ENCODE results near the gene PLAA. TPM values are rescaled to one million over a fixed set of nuclear protein-coding genes. Genes with fewer than 3 reads are reported as not detected.
A peak's percentile ranks its signal among the peaks of the same experiment; 100 is the strongest.

The PLAA gene
- 10 to 100 TPM; 32.2 to 32.3 TPM for total RNA-seq

DNA sequence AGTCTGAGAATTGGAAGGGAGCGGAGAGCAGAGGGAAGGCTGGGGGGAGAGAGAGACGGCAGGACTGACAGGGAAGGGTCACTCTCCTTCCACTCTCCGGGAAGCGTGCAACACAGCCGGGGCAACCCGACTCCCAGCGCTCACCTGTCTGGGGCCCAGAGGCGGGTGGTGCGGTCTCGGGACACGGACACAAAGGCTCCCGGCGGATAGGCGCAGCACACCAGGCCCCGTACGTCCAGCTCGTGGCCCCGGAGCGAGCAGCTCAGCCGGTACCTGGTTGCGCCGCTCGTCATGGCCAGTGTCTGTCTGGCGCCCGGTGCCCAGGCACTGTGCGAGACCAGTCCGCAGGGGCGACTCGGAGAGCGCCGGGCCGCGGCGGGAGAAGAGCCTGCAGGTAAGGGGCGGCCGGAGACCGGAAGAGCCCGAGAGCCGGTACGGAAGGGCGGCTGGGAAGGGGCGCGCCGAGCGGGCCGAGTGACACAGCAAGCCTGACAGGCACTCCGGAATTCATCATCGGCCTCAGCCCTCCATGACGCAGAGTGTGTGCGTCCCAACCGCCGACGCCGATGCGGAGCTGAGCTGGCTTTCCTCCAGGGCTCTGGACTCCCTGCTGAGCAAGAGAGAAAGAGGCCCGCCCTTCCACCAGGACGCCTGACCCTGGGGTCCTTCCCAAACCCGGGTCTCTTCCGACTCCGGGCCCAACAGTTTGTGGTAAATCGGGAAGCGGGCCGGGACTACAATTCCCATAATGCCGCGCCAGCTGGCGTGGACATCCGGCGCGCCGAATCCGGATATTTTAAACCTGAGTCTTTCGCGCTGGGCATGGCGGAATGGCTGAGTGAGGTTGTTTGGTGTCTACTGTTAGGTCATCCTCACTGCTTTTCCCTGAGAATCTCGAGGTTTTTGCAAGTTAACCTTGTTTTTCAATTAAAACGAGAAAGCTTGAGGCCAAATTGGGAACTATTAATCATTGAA, at the start of gene PLAA:
Gene PLAA, minus strand, starts transcription at position 490 of the 975 bp plus-strand sequence. Its CDS starts 197 bp downstream, at position 293.
- CTCF ChIA-PET = interaction anchor here (0.7 to 1.6 kb wide), 2 partner anchors 55 to 116 kb away, joined by 3 to 5 read pairs; partner anchors contain the start of gene CAAP1

DNA sequence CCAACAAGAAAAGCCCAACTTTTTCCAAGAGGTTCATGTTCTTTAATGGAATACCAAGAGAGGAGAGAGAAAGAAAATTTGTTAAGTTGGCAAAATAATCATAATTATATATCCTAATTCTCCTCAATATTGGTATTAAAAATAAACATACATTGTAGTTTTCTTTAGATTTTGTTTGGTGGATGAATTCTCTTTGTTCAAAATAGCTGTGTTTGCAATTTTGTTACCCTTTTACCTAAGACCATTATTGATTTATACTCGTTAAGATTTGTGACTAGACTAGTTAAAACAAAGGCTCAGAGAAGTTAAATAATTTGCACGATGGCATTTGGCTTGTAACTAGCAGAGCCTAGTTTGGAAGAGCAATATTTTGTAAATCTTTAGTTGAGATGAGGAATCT, 48.8 kb upstream of the PLAA start:
- Mint-ChIP-seq H3K27me3 (no peaks in the 10 kb centered on the region), H3K4me1 (ENCODE audit: low read depth) (no peaks in the 10 kb centered on the region), H3K36me3 (no peaks in the 10 kb centered on the region), H3K27ac (no peak overlapping the region), H3K4me3 (no peak overlapping the region), H3K9me3 (no peaks in the 10 kb centered on the region)
- intact Hi-C loops (cut with micrococcal nuclease) = no loop called here
- ChIA-PET CTCF (no interaction called here), POLR2A (no interaction called here)
- no peak for DNase-seq

More for the DNA sequence above, at the start of gene PLAA:
- peak; percentile 91 for DNase-seq
- Mint-ChIP-seq H3K4me3 (peak within 1 kb of the TSS; percentile 90), H3K9me3 (no peaks in the 10 kb centered on the region), H3K27me3 (peaks cover 5% of the 10 kb centered on the region), H3K36me3 (peaks cover 17% of the 10 kb centered on the region), H3K27ac (peak within 1 kb of the TSS; percentile 98), H3K4me1 (ENCODE audit: low read depth) (peaks cover 46% of the 10 kb centered on the region)
- intact Hi-C loops (cut with micrococcal nuclease) = loop anchor here (1.0 to 2.0 kb wide), 3 partner anchors 9 to 626 kb away; partner anchors contain the start of genes C9orf72, CAAP1 and IFT74
- POLR2A ChIA-PET = interaction anchor here (1.4 to 2.2 kb wide), 3 partner anchors 9 to 55 kb away, joined by 3 to 25 read pairs (median 20); partner anchors contain the start of genes CAAP1 and IFT74

- H3K9me3 Mint-ChIP-seq = no peaks in the 10 kb centered on the region
These were observed 36.3 kb upstream of the PLAA start for GRCh38 chr9:26983340-26983739.

GRCh38 chr9:26975728-26976707, 29.0 kb upstream of the PLAA start:
- DNase-seq = no peak
- H3K4me1 Mint-ChIP-seq (ENCODE audit: low read depth) = no peaks in the 10 kb centered on the region
- H3K9me3 Mint-ChIP-seq = no peaks in the 10 kb centered on the region
- H3K27me3 Mint-ChIP-seq = no peaks in the 10 kb centered on the region
- intact Hi-C loops (cut with micrococcal nuclease) = loop anchor here (1.0 to 5.0 kb wide), 2 partner anchors 99 to 232 kb away; no protein-coding TSS in a partner anchor
- POLR2A ChIA-PET = no interaction called here
- no peaks in the 10 kb centered on the region for H3K36me3 Mint-ChIP-seq
- no peak overlapping the region for H3K4me3 Mint-ChIP-seq
- no peak overlapping the region for H3K27ac Mint-ChIP-seq
- CTCF ChIA-PET = no interaction called here

More at GRCh38 chr9:26983340-26983739, 36.3 kb upstream of the PLAA start:
- Mint-ChIP-seq H3K4me3 (no peak overlapping the region), H3K4me1 (ENCODE audit: low read depth) (no peaks in the 10 kb centered on the region), H3K27me3 (no peaks in the 10 kb centered on the region), H3K27ac (no peak overlapping the region), H3K36me3 (peaks cover 10% of the 10 kb centered on the region)
- CTCF ChIA-PET = no interaction called here
- DNase-seq = no peak
- POLR2A ChIA-PET = no interaction called here
- intact Hi-C loops (cut with micrococcal nuclease) = no loop called here

DNA sequence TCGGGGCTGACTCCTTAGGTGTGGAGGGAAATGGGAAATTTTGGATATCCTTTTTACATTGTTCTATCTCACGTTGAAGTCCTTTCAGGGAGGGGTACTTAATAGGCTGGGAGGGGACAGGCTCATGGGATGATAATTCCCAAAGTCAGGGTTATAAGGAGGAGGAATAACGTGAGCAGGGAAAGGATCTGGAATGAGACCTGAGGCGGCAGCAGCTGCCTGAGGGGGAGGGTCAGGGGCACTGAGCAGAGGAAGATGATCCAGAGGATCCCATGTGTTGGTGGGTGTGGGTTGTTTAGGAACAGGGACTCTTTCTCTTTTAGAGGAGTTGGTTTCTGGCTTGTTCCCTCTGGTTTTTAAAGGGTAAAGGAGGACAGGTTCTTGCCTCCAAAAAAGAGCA, 27.9 kb upstream of the PLAA start:
- Mint-ChIP-seq H3K4me1 (ENCODE audit: low read depth) (no peaks in the 10 kb centered on the region), H3K36me3 (peaks cover 8% of the 10 kb centered on the region), H3K27me3 (no peaks in the 10 kb centered on the region), H3K9me3 (peaks cover under 1% of the 10 kb centered on the region), H3K4me3 (no peak overlapping the region), H3K27ac (no peak overlapping the region)
- CTCF ChIA-PET = no interaction called here
- intact Hi-C loops (cut with micrococcal nuclease) = loop anchor here (1.0 to 5.0 kb wide), 2 partner anchors 98 to 231 kb away; no protein-coding TSS in a partner anchor
- no peak for DNase-seq
- POLR2A ChIA-PET = no interaction called here

DNA sequence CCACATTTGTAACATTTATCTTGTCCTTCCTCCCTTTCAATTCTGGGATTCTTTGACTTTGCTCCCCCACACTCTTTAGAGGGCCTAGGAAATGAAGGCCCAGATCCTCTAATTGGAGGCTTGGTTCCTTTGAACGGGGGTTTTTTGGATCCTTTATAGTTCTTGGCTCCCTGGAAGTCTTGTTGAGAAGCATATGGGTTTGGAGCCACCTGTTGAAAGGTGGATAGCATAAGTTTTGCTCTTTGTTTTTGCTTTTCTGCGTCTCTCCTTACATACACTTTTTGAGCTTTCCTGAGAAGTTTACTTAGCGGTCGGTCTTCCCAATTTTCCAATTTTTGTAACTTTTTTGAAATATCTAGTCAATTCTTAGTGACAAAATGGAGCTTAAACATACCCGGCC, 26.9 kb upstream of the PLAA start:
- Mint-ChIP-seq H3K36me3 (peaks cover 12% of the 10 kb centered on the region), H3K4me3 (no peak overlapping the region), H3K27me3 (no peaks in the 10 kb centered on the region), H3K27ac (no peak overlapping the region), H3K4me1 (ENCODE audit: low read depth) (no peaks in the 10 kb centered on the region), H3K9me3 (peaks cover 5% of the 10 kb centered on the region)
- DNase-seq = no peak
- ChIA-PET POLR2A (no interaction called here), CTCF (no interaction called here)
- intact Hi-C loops (cut with micrococcal nuclease) = no loop called here

- H3K4me3 Mint-ChIP-seq = no peak overlapping the region
- DNase-seq = no peak
- ChIA-PET POLR2A (no interaction called here), CTCF (no interaction called here)
- no peak overlapping the region for H3K27ac Mint-ChIP-seq
- no peaks in the 10 kb centered on the region for H3K27me3 Mint-ChIP-seq
- H3K36me3 Mint-ChIP-seq = peaks cover 12% of the 10 kb centered on the region
- intact Hi-C loops (cut with micrococcal nuclease) = no loop called here
- H3K4me1 Mint-ChIP-seq (ENCODE audit: low read depth) = no peaks in the 10 kb centered on the region
- peaks cover 5% of the 10 kb centered on the region for H3K9me3 Mint-ChIP-seq
These were observed 24.7 kb upstream of the PLAA start for GRCh38 chr9:26971721-26972120.

GRCh38 chr9:26956860-26957233, 9.8 kb upstream of the PLAA start:
- H3K27ac Mint-ChIP-seq = peak overlapping the region; percentile 86
- POLR2A ChIA-PET = interaction anchor here (2.5 to 2.8 kb wide), 2 partner anchors 10 to 64 kb away, joined by 13 to 20 read pairs; partner anchors contain the start of genes CAAP1 and PLAA
- no peaks in the 10 kb centered on the region for H3K9me3 Mint-ChIP-seq
- peaks cover 30% of the 10 kb centered on the region for H3K4me1 Mint-ChIP-seq (ENCODE audit: low read depth)
- intact Hi-C loops (cut with micrococcal nuclease) = loop anchor here (1.0 kb wide), 3 partner anchors 10 to 616 kb away; partner anchors contain the start of genes C9orf72, CAAP1 and PLAA
- CTCF ChIA-PET = no interaction called here
- DNase-seq = no peak
- H3K36me3 Mint-ChIP-seq = peaks cover 3% of the 10 kb centered on the region
- H3K27me3 Mint-ChIP-seq = no peaks in the 10 kb centered on the region
- peak overlapping the region; percentile 85 for H3K4me3 Mint-ChIP-seq

DNA sequence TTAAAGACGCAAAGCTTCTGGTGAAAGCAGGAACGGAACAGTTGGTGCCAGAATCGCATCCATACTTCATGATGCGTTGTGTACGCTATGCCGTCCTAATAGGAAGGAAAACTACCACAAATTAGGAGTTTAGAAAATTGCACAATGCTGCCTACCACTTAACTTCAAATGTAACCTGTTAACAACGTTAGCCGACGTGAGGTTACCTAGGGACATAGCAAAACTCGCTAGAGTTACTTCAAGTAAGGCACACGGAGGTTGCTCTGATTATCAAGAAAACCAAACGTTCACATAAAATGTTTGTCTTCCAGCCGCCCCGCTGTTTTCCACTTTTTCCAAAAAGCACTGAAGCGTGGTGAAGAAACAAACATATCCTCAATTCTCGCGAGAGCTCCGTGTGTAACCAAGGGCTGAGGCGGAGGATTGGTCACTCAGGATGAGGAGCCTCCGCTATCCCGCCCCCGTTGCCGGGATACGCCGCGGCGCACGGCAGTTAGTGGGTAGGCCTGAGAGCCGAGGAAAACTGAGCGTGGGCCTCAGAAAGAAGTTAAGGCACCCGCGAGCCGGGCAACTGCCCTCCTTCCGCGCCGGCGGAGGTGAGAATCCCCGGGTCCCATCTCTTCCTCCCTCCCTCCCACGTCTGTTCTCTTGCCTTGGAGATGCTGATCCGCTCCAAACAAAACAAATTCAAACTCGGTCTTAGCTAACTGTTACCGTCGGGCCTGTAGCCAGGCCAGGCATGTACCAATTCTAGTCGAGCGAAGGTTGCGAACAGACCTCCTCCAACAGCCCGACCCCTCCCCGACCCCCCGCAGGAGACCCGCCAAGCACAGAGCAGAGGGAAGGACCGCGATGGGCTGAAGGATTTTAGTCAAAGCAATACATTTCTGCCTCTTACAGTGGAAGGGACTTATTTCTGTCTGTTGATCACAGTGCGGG, 9.1 kb upstream of the PLAA start, which contains the start of gene IFT74:
Gene IFT74, plus strand, starts transcription at position 492 of the 939 bp plus-strand sequence. CDS start 5,556 bp downstream, outside the sequence.
- Mint-ChIP-seq H3K27ac (peak within 1 kb of the TSS; percentile 86), H3K9me3 (no peaks in the 10 kb centered on the region), H3K4me3 (peak within 1 kb of the TSS; percentile 85), H3K4me1 (ENCODE audit: low read depth) (peaks cover 26% of the 10 kb centered on the region), H3K36me3 (no peaks in the 10 kb centered on the region), H3K27me3 (no peaks in the 10 kb centered on the region)
- intact Hi-C loops (cut with micrococcal nuclease) = loop anchor here (1.0 kb wide), 3 partner anchors 9 to 617 kb away; partner anchors contain the start of genes C9orf72, CAAP1 and PLAA
- ChIA-PET CTCF (no interaction called here), POLR2A (interaction anchor here (0.6 to 2.8 kb wide), 3 partner anchors 9 to 63 kb away, joined by 3 to 20 read pairs (median 13); partner anchors contain the start of genes CAAP1 and PLAA)
- DNase-seq = peak; percentile 96

- no peak for DNase-seq
- ChIA-PET POLR2A (interaction anchor here (0.6 to 2.8 kb wide), 3 partner anchors 8 to 63 kb away, joined by 3 to 20 read pairs (median 13); partner anchors contain the start of genes CAAP1 and PLAA), CTCF (no interaction called here)
- Mint-ChIP-seq H3K4me1 (ENCODE audit: low read depth) (peaks cover 26% of the 10 kb centered on the region), H3K36me3 (no peaks in the 10 kb centered on the region), H3K27me3 (no peaks in the 10 kb centered on the region), H3K4me3 (peak overlapping the region; percentile 85), H3K27ac (peak overlapping the region; percentile 86), H3K9me3 (no peaks in the 10 kb centered on the region)
- intact Hi-C loops (cut with micrococcal nuclease) = no loop called here
These were observed 8.3 kb upstream of the PLAA start for GRCh38 chr9:26955222-26955903.
